Stimulated activated naive CD8-positive, alpha-beta T cell treated with anti-CD3 and anti-CD28 coated beads, Interleukin-15, Interleukin-2, amounts not matched to agents 100 ng/mL and 50 ng/mL, for 24 hours (primary cell): ENCODE measurements around the gene PNPLA7.

Experiments used
- H3K27ac Mint-ChIP-seq: one replicate; pipeline ENCODE4 v1.8.0; 2021; ENCODE audit warnings: mild to moderate bottlenecking, mixed read lengths
- H3K27me3 Mint-ChIP-seq: one replicate; pipeline ENCODE4 v1.8.0; 2021; ENCODE audit warnings: mixed read lengths
- H3K36me3 Mint-ChIP-seq: one replicate; pipeline ENCODE4 v1.8.0; 2021; ENCODE audit warnings: low read depth, mixed read lengths
- H3K4me1 Mint-ChIP-seq: one replicate; pipeline ENCODE4 v1.8.0; 2021; ENCODE audit warnings: low read depth, mixed read lengths
- H3K4me3 Mint-ChIP-seq: one replicate; pipeline ENCODE4 v1.8.0; 2021; ENCODE audit warnings: mild to moderate bottlenecking, mixed read lengths
- H3K9me3 Mint-ChIP-seq: one replicate; pipeline ENCODE4 v1.8.0; 2021; ENCODE audit warnings: mixed read lengths

PNPLA7 gene

DNA sequence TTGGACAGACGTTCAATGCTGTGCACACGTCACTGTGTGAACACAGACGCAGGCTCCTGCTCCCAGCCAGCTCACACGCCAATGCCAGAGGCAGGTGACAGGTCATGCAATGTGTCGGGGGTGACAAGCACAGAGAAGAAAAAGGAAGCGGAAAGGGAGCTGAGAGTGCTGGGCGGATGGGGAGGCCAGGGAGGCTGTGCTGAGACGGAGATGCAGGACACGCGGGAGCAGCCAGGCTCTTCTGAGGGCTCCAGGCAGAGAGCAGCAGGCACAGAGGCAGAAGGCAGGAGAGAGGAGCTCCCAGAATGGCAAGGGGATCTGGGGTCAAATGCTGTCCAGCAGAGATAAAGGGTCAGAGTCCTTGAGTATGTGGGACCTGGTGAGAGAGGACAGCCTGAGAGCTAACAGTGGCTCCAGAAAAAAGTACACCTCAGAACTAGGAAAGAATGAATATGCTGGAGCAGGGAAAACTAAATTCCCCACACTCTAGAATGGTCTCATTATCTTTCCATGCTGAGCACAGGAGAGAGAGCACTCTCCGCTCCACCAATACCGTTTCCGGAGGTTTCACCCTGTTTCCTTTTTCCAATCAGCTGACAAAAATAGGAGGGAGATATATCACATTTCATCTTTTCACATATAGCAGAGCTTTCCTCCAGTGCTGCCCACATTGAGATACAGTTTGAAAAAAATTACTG, 58.3 kb downstream of the PNPLA7 start:
- no peak overlapping the region for H3K27ac Mint-ChIP-seq
- no peak overlapping the region for H3K4me3 Mint-ChIP-seq
- H3K4me1 Mint-ChIP-seq = no peaks in the 10 kb centered on the region
- H3K9me3 Mint-ChIP-seq = no peaks in the 10 kb centered on the region
- H3K27me3 Mint-ChIP-seq = no peaks in the 10 kb centered on the region
- no peaks in the 10 kb centered on the region for H3K36me3 Mint-ChIP-seq

DNA sequence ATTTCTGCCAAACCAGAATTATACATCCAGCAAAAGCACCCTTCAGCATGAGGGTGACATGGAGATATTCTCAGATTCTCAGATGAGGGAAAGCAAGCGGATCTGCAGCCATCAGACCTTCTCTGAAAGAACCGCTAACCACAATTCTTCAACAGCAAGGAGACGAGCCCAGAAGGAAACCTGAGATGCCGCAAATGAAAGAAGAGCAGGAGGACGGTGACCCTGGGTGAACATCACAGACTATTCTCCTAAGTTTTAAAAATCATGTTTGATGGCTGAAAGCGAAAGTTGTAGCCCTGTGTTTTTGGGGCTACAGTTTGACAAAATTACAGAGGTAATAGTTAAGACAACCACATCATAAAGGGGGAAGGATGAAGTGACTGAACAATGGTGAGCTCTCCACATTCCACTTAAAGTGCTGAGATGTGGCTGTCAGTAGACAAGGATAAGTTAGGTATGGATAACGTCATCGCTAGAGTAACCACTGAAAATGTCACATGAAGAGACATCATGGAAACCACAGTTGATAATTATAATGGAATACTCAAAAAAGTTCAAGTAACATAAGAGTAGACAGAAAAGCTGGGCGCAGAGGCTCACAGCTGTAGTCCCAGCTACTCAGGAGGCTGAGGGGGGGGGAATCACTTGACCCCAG, 59.5 kb downstream of the PNPLA7 start:
- Mint-ChIP-seq H3K4me1 (no peaks in the 10 kb centered on the region), H3K27ac (no peak overlapping the region), H3K27me3 (no peaks in the 10 kb centered on the region), H3K4me3 (no peak overlapping the region), H3K36me3 (no peaks in the 10 kb centered on the region), H3K9me3 (no peaks in the 10 kb centered on the region)

DNA sequence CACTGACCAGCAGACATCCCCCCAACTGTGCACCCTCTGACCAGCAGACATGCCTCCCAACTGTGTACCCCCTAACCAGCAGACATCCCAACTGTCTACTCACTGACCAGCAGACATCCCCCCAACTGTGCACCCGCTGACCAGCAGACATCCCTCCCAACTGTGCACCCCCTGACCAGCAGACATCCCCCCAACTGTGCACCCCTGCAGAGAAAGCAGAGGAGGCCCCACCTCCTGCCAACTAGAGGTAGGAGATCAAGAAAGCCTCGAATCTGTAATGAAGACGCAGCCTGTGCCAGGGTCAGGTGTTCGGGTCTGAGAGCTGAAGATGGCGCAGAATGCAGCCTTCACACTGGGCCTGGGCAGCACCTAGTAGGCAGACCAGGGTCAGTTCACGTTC, 61.3 kb downstream of the PNPLA7 start:
- H3K9me3 Mint-ChIP-seq = no peaks in the 10 kb centered on the region
- H3K4me1 Mint-ChIP-seq = no peaks in the 10 kb centered on the region
- no peak overlapping the region for H3K4me3 Mint-ChIP-seq
- H3K27me3 Mint-ChIP-seq = no peaks in the 10 kb centered on the region
- no peak overlapping the region for H3K27ac Mint-ChIP-seq
- H3K36me3 Mint-ChIP-seq = no peaks in the 10 kb centered on the region

DNA sequence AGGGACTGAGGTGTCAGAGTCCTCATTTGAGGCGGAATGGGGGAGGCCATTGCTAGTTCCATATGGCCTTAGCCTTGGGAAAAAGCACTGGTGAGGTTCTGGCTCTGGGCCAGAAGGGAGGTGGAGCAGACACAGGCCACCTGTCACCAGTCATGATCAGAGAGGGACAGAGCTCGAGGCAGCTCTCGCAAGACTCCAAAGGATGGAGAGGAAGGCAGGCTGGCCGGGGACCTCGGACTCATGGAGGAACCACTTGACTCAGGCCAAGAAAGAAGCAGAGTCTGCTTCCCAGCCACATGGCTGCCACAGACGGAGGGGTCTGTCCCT, 61.9 kb downstream of the PNPLA7 start:
- no peak overlapping the region for H3K27ac Mint-ChIP-seq
- H3K4me3 Mint-ChIP-seq = no peak overlapping the region
- no peaks in the 10 kb centered on the region for H3K9me3 Mint-ChIP-seq
- no peaks in the 10 kb centered on the region for H3K4me1 Mint-ChIP-seq
- no peaks in the 10 kb centered on the region for H3K36me3 Mint-ChIP-seq
- H3K27me3 Mint-ChIP-seq = no peaks in the 10 kb centered on the region

DNA sequence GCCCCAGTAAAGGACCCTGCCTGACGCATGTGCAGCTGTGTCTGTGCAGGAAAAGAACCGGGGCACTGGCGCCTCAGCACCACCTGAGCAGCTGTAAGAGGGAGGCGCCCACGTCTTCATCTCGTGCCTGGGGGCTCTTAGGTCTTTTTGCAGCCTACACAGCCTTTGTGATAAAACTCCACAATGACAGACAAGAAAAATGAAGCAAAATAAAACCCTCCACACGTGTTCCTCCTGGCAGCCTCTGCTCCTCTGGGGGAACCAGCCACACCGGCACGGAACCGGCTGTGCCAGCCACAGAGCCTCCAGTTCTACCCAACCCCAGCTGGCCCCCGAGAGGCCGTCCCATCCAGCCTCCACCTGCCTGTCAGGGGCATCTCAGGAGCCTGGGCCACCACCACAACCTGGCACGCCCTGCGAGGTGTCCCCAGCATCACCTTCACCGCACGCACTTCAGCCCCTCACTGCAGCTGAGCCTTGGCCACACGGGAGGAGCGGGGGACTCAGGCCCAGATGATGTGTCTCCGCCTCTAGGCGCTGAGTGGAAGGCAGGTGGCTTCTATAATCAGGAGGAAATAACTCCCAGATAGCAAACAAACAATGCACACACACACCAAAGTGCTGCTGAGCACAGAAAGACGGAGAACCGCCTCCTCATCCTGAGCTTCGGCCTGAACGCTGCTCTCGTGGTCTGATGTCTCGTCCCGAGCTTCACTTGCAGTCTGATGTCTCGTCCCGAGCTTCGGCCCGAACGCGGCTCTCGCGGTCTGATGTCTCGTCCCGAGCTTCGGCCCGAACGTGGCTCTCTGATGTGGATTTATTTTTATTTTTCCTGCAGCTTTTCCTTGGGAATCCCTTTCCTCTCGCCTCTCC, 62.5 kb downstream of the PNPLA7 start:
- Mint-ChIP-seq H3K9me3 (no peaks in the 10 kb centered on the region), H3K4me1 (peaks cover 2% of the 10 kb centered on the region), H3K36me3 (no peaks in the 10 kb centered on the region), H3K27me3 (no peaks in the 10 kb centered on the region), H3K4me3 (no peak overlapping the region), H3K27ac (no peak overlapping the region)

DNA sequence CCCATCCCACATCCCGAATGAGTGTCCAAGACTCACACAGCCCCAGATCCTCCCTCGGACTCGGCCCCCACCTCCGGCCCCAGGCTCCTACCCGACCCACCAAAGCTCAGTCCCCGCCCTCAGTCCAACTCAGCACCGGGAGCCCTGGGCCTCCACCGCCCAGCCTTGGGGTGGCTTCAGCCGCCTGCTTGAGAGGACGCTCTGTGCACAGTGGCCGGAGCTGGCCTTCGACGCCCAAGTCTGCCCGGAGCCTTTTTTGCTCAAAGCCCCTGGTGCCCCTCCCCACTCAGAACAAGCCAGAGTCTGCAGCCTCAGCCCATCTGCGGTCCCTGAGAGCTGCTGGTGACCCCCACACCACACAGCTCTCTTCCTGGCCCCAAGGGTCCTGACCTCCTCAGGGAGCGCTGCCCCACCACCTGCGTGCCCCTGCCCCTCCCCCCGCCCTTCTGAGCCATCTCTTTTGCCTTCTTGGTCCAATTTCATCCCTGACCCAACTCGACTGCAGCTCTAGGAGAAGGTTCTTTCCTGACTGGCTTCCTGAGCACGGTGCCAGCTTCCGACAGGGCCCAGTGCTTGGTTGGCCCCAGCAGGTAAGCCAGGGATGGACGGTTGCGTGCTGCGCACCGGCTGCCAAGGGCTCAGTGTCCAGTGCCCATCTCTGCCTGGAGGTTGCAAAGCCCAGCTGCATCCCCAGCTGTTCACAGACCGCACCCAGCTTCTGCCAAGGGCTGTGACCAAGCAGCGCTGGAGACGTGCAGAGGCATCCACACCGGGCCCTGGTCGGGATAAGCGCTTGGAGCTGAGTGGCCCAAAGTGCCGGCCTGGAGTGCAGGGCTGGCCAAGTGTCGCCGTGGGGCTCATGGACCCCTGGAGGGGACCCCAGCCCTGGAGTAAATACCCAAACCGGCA, 63.4 kb downstream of the PNPLA7 start:
- no peaks in the 10 kb centered on the region for H3K9me3 Mint-ChIP-seq
- no peak overlapping the region for H3K27ac Mint-ChIP-seq
- H3K27me3 Mint-ChIP-seq = no peaks in the 10 kb centered on the region
- H3K36me3 Mint-ChIP-seq = no peaks in the 10 kb centered on the region
- H3K4me1 Mint-ChIP-seq = peaks cover 11% of the 10 kb centered on the region
- H3K4me3 Mint-ChIP-seq = no peak overlapping the region

DNA sequence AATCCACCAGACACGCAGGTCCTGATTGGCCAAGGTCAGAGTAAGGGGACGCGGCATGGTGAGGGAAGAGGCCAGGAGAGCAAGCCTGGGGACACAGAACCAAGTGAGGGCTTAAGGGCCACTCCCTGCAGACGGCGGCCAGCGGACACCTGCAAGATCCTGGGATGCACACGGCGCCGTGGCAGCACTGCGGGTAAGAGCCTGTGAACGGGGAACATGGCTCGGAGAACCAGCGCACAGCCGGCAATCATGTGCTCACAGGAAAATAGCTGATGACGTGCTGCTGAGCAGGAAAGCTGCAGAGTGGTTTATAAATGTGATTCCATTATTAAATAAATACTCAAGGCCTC, 64.1 kb downstream of the PNPLA7 start:
- peaks cover 16% of the 10 kb centered on the region for H3K4me1 Mint-ChIP-seq
- H3K4me3 Mint-ChIP-seq = no peak overlapping the region
- H3K27me3 Mint-ChIP-seq = no peaks in the 10 kb centered on the region
- no peak overlapping the region for H3K27ac Mint-ChIP-seq
- no peaks in the 10 kb centered on the region for H3K36me3 Mint-ChIP-seq
- no peaks in the 10 kb centered on the region for H3K9me3 Mint-ChIP-seq

DNA sequence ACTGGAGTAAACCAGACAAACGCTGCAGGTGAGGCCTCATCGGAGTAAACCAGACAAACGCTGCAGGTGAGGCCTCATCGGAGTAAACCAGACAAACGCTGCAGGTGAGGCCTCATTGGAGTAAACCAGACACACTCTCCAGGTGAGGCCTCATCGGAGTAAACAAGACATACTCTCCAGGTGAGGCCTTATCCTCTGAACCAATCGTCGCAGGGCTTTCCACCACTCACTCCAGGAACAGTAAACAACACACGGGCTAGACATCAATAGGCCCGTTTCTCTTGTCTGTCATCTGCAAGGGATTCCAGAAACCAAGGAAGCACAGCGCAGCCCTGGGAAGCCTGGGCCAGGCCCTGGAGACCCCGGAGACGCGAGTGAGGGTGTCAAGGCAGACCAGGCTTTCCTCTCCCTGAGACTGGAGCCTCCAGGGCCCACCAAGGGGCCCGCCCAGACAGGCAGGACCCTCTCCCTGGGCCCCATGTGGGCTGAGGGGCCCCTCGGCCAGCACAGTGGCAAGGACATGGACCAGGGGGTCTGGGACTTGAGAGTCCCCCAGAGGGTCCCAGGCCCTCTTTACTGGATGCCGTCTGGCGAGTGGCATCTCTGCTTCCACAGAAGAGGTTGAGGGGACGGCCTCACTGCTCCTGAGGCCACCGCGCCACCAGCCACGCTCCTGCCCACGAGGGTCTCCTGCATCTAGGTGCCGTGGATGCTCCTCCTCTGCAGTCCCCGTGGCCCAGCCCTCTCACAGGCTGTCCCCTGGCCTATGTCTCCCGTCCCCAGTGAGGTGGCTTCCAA, 64.7 kb downstream of the PNPLA7 start:
- Mint-ChIP-seq H3K9me3 (no peaks in the 10 kb centered on the region), H3K4me3 (no peak overlapping the region), H3K27ac (no peak overlapping the region), H3K36me3 (no peaks in the 10 kb centered on the region), H3K27me3 (no peaks in the 10 kb centered on the region), H3K4me1 (peaks cover 16% of the 10 kb centered on the region)

DNA sequence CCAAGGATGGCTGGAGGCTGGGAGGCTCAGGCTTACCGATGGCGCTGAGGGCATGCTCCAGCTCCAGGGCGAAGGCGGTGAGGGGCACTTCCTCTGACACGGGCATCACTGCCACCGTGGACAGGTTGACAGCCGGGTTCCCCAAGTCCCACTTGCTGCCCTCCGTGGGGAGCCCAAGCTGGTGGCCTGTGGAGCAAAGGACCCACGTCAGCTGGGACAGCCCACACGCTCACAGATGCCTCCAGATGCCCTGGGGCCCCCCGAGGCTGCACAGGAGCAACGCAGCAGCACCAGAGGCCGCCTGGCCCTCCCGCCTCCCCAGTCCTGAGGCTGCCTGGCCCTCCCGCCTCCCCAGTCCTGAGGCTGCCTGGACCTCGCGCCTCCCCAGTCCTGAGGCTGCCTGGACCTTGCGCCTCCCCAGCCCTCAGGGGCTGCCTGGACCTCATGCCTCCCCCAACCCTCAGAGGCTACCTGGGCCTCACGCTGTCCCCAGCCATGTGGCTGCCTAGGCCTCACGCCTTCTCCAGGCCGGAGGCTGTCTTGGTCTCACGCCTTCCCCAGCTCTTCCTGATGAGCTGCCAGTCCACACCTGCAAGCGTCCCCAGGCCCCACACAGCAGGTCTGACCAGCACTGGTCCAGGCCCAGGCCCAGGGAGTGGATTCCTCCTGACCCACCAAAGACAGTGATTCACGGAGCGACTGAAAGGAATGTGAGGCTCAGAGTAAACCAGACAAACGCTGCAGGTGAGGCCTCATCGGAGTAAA, 65.5 kb downstream of the PNPLA7 start:
- H3K27ac Mint-ChIP-seq = no peak overlapping the region
- no peaks in the 10 kb centered on the region for H3K36me3 Mint-ChIP-seq
- no peaks in the 10 kb centered on the region for H3K9me3 Mint-ChIP-seq
- H3K27me3 Mint-ChIP-seq = no peaks in the 10 kb centered on the region
- H3K4me3 Mint-ChIP-seq = no peak overlapping the region
- peaks cover 16% of the 10 kb centered on the region for H3K4me1 Mint-ChIP-seq

DNA sequence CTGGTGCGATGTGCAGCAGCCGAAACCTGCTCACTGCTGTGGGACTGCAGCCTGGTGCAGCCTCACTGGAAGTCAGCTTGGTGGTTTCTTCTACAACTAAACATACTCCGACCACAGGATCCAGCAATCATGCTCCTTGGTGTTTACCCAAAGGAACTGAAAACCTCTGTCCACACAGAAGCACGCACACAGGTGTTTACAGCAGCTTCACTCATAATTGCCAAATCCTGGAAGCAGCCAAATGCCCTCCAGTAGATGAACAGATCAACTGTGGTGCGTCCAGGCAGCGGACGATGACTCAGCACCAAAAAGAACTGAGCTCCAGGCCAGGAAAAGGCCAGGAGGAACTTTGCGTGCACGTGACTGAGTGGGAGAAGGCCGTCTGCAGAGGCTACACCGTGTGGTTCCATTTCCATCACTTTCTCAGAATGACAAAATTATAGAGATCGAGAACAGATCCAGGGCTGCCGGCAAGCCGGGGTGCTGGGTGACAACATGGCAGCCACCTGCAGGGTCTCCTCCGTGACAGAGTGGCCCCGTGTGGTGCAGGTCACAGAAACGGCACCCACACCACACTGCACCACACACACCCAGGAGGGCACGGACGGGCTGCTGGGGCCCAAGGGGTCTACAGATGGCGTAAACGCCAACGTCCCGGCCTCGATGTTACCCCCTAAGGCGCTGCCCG, 68.0 kb downstream of the PNPLA7 start:
- H3K4me3 Mint-ChIP-seq = no peak overlapping the region
- H3K27me3 Mint-ChIP-seq = no peaks in the 10 kb centered on the region
- no peaks in the 10 kb centered on the region for H3K36me3 Mint-ChIP-seq

DNA sequence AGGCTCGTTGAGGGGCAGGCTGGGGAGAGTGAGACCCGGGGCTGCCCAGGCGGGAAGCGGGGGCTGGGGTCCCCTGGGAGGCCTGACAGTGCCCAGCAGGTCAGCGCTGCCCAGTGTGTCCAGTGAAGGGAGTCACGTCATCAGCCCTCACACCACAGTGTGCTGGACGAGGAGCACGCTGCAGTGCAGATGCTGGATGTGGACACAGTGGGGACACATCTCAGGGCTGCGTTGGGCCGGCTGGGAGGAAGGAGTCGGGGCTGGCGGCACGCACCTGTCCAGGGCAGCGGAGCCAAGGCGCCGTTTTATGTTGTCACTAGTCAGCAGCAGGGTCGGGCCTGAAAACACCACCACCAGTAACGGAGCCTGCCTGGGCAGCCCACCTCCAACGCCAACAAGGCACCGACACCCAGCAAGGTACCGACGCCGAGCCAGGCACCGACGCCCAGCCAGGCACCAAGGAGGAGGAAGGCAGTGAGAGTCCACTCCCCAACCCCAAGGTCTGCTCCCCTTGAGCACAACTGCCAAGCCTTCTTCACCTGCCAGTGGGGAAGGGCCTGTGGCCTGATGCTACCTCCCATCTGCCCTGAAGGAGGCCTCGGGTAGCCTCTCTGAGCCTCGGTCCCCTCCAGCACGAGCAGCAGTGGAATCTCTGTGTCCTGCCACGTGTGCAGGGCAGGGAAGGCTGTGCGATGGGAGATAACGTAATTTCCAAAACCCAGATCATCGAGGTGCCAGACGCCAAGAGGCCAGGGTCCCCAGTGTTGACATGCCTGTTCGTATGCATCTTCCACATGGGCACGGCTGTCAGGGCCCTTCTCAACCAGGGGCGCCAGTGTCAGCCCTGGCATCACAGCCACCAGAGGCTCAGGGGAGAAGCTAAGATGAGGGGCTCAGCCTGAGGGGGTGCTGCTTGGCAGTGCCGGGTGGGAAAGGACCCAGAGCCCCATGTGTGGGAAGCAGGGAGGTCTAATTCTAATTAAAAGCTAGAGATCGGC, 69.2 kb downstream of the PNPLA7 start:
- no peak overlapping the region for H3K27ac Mint-ChIP-seq

More for the DNA sequence above, 68.0 kb downstream of the PNPLA7 start:
- no peaks in the 10 kb centered on the region for H3K9me3 Mint-ChIP-seq
- peaks cover 16% of the 10 kb centered on the region for H3K4me1 Mint-ChIP-seq
- H3K27ac Mint-ChIP-seq = no peak overlapping the region

More for the DNA sequence above, 69.2 kb downstream of the PNPLA7 start:
- Mint-ChIP-seq H3K4me3 (no peak overlapping the region), H3K27me3 (no peaks in the 10 kb centered on the region), H3K36me3 (peaks cover 1% of the 10 kb centered on the region), H3K9me3 (peaks cover 4% of the 10 kb centered on the region), H3K4me1 (peaks cover 16% of the 10 kb centered on the region)
